HEK293T (cell line): Measurements from ENCODE around the gene FCER1G.

Source experiments
- BHLHE40 ChIP-seq: fragments of 450-650 bp; IDR thresholded peaks from 2 replicates; pipeline ENCODE4 v1.6.1; 2016; ENCODE audit warnings: mild to moderate bottlenecking, moderate library complexity, borderline replicate concordance
- ELF4 ChIP-seq: fragments of 450-650 bp; IDR thresholded peaks from 2 replicates; pipeline ENCODE4 v1.6.1; 2017; ENCODE audit warnings: antibody characterized with exemption
- FOXK2 ChIP-seq: fragments of 450-650 bp; IDR thresholded peaks from 2 replicates; pipeline ENCODE4 v1.6.1; 2016; ENCODE audit warnings: mild to moderate bottlenecking
- HDGF ChIP-seq: fragments of 450-650 bp; IDR thresholded peaks from 2 replicates; pipeline ENCODE4 v1.6.1; 2017; ENCODE audit warnings: antibody characterized with exemption, borderline replicate concordance
- L3MBTL2 ChIP-seq: fragments of 450-650 bp; conservative IDR thresholded peaks from 2 replicates; pipeline ENCODE4 v1.6.1; 2016; ENCODE audit warnings: mild to moderate bottlenecking
- PKNOX1 ChIP-seq: fragments of 450-650 bp; IDR thresholded peaks from 2 replicates; pipeline ENCODE4 v1.6.1; 2016
- SUZ12 ChIP-seq: fragments of 450-650 bp; IDR thresholded peaks from 2 replicates; pipeline ENCODE4 v1.6.1; 2016; ENCODE audit warnings: mild to moderate bottlenecking
- ZNF384 ChIP-seq: fragments of 450-650 bp; IDR thresholded peaks from 2 replicates; pipeline ENCODE4 v1.6.1; 2016

GRCh38 chr1:161175771-161176453 is 39.2 kb upstream of the FCER1G start:
- TF ChIP-seq SUZ12 = no peak
- no peak for TF ChIP-seq BHLHE40
- no peak for TF ChIP-seq PKNOX1
- TF ChIP-seq L3MBTL2 = no peak
- no peak for TF ChIP-seq HDGF
- TF ChIP-seq ZNF384 = no peak
- TF ChIP-seq ELF4 = no peak
- no peak for TF ChIP-seq FOXK2
